NCI-H345 treated with DMSO at 0.1 percent for 48 hours (cell line): ENCODE data around the gene RNF4.
A peak's percentile ranks its signal among the peaks of the same experiment; 100 is the strongest.
"Not testable (repeated sequence)": the region's sequence is repeated elsewhere in the genome, so short reads cannot be mapped to it uniquely, and the experiment has no call there.

ENCODE experiments used
- DNase-seq: peaks from one replicate; lab custom pipeline; 2025; ENCODE audit not compliant: unreplicated experiment; lab: John Stamatoyannopoulos, UW

The RNF4 gene, protein sequence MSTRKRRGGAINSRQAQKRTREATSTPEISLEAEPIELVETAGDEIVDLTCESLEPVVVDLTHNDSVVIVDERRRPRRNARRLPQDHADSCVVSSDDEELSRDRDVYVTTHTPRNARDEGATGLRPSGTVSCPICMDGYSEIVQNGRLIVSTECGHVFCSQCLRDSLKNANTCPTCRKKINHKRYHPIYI

DNA sequence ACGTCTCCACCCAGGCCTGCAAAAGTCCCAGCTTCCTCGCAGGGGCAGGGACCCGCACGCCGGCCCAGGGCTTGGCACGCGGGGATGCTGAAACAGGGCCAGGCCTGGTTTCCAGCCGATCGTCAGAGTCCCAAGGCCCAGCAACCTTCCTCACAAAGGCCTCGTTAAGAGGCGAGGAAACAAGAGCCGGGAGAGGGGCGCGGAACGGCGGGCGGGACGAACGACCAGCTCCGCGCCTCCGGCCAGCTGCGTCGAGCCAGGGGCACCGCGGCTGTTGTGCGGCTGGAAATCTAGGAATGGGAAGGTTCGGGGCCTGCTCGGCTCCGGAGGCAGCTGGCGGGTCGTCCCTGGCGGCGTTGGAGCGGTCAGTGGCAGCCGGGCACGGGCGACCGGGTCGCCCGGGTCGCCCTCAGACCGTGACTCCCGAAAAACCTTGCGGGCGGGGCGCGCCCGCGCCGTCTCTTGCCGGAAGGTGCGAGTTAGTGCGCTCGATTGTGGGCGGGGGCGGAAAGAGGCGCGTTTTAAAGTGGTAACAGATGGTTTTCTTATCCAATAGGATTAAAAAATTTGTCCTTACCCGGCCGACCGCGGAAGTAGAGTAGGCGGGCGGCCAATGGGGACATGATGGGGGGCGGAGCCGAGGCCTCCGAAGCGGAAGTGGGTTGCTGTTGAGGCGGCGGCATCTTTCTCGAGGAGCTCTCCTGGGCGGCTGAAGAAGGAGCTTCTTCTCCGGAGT lies at the start of gene RNF4:
Gene RNF4 (plus strand): TSS at position 651 of the 736 bp plus-strand sequence. CDS start 21,388 bp downstream, outside the sequence.
- DNase-seq = peak; percentile 91

DNA sequence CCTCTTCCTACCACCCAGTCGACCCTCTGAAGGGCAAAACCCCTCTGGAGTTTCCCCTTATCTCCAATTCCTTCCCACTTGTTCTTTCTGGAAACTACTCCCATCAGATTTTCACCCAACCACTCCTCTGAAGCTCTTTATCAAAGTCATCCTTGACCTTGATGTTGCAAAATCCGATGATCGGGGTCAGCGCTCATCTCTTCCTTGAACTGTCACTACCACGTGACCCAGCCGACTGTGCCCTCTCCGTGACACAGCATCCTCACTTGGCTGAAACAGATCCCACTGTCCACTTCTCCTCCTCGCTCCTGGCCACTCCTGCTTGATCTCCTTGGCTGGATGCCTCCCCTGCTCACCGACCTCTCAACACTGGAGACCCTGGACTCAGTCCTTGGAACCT lies 49.1 kb upstream of the RNF4 start:
- DNase-seq = no peak

DNA sequence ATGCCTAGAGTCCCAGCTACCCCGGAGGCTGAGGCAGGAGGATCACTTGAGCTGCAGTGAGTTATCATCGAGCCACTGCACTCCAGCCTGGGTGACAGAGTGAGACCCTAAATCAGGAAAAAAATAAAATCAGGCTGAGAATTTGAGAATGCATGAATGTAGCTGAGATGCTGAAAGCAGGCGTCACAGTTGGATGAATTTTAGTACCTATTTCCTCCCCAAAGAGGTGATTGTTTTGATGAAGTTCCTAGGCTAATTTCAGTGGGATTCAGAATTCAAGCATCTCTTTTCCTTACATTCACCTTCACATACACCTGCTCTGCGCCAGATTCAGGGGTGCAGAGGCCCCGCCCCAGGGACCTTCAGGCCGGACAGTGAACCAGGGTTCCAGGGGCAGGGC lies 47.0 kb upstream of the RNF4 start:
- DNase-seq = no peak

DNA sequence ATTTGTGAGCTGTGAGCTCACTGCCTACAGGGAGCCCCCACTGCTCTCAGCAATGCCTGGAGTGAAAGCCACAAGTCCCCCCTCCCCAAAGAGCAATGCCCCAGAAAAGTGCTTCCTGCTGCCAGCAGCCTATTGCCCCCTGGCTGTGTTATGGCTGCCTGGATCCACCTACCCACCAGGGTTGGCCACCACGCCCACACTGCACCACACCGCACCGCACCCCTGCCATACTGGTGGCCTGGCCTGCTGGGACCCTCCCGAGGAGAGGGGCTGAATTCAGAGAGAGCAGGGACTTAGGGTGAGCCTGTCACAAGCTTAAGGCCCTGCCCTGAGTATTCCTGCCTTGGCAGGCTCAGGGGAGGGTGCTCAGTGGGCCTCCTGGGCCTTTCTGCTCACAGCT lies 45.8 kb upstream of the RNF4 start:
- DNase-seq = no peak

DNA sequence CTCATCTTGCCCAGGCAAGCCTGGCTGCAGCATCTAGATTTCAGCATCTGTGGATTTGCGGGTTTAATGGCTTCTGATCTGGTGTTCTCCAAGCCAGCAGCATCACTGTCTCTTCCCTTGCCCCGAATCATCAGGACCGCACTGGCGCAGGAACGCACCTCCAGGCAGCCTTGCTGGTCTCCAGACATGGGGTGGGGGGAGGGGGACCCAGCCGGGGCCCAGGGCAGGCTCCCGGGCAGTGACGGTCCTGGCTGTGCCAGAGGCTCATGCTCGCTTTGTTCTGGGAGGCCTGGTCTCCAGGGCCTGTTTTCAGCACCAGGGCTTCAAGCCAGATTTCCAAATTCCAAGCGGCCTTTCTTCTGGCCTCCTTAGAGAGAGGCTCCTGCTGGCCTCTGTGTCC lies 45.2 kb upstream of the RNF4 start:
- DNase-seq = no peak

DNA sequence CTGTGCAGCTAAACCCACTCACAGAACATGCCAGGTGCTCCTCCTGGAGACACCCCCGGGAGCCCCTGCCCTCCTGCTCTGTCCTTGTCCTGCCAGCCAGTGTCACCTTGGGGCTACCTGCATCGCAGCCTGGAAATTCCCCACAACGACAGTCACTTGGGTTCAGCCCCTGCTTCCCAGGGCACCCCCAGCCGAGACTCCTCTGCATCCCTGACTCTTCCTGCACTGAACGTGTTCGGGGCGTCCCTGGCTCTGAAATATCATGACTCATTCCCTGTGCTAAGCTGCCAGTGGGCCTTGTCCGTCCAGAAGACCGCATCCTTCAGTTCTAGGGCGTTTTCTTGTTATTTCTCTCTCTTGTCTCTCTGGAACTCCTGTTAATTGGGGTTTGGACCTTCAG lies 44.3 kb upstream of the RNF4 start:
- DNase-seq = no peak

DNA sequence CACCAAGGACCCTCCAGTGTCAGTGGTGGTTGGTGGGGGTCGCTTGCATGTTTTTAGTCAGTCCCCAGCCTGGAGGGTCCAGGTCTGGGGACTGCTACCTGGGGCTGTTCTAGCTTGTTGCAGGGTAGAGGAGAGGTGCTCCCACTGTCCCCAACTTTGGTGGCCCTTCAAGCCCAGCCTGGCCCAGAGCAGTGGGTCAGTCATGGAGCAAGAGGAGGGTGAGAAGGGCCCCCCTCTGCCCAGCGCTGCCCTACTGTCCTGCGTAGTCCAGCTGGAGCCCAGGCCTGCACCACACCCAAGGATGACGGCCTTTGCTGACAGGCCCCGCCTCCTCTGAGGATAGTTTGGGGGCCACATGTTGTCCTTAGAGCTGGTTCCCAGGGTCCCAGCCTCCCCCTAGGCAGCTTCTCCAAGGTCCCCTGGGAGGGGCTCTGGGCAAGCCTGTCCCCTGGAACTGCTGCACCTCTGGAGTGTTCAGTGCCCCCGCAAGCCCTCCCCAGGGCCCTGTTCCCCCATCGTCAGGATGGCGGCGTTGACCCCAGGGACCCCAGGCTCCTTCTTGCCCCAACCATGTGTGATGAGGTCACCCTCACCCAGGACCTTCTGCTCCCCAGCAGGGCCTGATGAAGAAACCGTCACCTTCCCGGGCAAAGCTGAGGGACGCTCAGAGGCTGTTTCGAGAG lies 43.4 kb upstream of the RNF4 start:
- no peak for DNase-seq

DNA sequence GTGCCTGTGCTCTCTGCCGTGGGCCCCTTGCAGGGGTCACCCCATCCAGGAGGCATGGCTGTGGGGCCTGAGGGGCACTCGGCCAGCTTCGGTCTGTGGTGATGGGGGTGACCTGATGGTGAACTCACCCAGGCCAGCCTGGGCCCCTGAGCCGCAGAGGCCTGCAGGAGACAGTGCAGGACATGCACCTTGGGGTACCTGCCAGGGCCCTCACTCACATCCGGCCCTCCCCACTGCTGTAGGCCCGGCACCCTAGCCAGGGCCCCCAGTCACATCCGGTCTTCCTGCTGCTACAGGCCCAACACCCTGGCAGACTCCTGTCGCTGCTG lies 42.9 kb upstream of the RNF4 start:
- no peak for DNase-seq

DNA sequence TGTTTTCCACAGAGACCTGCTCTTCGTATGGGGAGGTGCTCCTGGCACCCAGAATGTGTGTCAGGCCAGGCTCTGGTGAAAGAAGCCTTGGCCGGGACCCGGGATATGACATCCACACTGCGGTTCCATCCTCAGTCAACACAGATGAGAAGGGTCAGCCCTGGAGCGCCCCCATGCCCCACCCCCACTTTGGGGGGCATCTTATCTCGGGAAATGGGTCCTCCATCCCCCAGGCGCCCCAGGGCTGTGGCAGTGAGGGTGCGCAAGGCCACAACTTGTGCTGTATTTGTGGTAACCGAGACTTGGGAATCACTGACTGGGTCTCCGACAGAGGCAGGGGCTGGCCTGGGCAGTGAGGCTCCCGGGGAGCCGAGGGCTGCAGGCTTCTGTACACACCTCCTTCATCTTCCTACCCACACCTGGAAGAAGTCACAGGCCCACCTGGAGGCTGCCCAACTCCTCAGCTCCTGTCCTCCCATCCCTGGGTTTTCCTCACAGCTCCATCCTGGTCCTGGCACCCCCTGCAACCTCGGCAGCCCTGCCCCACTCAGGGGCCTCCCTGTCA lies 42.1 kb upstream of the RNF4 start:
- DNase-seq = no peak

DNA sequence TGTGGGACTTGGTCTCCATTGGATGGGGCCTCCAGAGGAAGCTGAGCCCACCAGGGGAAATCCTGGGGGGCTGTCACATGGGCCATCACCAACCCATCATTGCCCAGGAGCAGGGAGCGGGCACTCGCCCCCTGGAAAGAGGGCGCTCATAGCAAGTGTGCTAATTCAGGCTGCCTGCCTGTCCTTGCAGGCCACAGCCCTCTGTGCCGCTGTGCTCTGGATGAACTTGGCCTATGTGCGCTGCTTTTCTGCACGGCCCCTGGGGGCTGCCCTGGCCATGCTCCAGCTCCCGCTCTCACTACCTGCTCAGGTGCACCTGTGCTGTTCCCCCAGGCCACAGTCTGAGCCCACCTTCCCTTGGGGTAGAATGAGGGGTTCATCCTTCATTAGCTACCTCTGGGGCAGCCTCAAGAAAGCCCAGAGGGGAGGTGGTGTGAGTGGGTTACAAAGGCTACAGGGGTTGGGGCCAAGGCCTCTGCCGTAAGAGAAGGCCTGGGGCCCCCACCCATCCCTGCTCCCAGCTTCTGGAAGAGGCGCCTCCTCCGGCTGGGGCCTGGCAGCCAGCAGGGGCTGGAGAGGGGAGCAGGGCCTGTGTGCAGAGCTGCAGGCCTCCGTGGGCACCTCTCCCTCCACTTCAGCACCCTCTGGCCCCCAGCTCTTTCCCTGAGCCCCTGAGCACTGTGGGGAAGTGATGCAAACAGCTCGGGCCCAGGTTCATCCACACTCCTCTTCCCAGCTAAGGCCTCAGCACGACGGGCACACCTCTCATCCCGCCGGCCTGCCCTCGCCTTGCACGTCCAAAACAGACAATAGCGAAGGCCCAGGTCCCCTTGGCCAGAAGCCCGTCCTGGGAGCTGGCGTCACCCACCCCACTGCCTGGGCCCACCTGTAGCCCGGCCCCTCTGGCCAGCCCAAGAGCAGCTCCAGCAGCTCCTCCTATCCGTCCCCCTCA lies 41.2 kb upstream of the RNF4 start:
- DNase-seq = no peak

DNA sequence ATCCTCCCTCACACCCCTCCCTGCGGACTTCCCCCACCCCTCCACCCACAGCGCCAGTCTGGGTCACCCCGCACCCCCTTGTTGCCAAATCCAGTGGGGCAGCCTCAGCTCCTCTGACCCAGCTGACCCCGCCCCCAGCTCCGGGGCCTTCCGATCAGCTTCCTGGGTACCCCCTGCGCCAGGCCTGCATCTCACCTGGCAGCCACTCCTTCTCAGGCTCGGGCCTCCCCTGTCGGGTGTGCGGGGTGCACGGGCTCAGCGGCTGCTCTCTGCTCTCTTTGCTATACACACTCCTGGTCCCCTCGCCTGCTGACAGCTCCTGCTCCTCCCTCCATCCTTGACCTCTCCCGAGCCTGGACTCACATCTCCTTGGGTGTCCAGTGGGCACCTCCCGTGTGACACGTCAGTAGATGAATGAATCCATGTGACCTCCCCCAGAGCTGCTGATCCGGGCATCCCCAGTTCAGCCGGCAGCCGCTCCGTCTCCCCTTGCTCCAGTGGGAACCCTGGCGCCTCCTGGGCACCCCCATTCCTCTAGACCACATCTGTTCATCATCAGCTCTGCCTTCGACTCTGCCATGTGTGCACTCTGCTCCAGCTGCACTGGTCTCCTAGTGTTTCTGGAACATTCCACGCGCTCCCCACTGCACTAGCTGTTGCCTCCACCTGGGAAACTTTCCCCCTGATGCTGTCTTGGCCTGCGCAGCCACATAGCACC lies 40.3 kb upstream of the RNF4 start:
- no peak for DNase-seq

DNA sequence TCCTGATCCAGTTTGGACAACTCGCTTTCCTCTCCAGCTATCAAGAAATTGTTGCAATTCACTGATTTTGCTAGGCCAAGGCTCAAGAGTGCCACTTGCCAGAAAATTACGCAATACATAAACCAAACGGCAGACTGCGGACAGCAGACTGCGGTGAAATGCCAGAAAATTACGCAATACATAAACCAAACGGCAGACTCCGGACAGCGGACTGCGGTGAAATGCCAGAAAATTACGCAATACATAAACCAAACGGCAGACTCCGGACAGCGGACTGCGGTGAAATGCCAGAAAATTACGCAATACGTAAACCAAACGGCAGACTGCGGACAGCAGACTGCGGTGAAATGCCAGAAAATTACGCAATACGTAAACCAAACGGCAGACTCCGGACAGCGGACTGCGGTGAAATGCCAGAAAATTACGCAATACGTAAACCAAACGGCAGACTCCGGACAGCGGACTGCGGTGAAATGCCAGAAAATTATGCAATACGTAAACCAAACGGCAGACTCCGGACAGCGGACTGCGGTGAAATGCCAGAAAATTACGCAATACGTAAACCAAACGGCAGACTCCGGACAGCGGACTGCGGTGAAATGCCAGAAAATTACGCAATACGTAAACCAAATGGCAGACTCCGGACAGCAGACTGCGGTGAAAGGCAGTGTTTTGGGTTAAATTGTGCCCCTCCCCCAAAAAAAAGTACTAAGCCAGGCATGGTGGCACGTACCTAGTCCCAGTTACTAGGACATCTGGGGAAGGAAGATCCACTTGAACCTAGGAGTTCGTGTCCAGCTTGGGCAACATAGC lies 38.8 kb upstream of the RNF4 start:
- not testable (repeated sequence) for DNase-seq

DNA sequence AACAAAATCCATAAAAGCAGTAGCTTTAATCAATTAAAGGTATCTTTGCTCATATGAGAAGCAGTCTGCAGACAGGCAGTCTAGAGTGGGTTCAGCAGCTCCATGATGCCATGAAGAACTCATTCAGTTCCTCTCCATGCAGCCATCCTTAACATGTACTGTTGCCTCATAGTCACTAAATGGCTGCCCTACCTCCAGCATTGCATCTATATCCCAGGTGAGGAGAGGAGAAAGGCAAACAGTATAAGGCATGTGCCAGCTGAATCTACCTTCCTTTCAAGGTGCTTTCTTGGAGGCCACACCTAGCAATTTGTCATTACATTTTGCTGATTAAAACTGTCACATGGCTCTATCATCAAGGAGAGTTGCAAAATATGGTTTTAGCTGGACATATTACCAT lies 36.9 kb upstream of the RNF4 start:
- DNase-seq = no peak

DNA sequence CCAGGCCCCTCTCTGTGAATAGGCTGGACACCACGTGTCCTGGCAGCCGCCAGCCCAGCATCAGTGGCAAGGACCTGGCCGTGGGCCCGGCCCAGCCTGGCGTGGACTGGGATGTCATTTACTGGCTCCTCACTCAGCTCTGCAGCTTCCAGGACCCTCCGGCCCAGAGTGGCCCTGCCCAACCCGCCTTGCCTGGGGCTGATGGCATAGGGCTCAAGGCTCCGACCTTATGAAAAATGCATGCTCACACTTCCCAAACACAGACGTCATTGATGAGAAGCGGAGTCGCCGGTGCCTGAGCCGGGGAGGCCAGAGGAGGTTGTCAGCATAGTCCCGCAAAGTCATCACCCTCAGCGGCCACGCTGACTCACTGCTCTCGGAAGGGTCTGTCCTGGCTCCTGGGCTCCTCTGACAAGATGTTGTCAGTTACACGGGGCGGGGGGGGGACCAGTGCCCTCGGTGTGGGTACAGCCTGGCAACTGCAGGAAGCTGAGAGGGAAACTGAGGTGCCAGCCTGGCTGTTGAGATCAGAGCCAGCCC lies 35.8 kb upstream of the RNF4 start:
- DNase-seq = no peak

DNA sequence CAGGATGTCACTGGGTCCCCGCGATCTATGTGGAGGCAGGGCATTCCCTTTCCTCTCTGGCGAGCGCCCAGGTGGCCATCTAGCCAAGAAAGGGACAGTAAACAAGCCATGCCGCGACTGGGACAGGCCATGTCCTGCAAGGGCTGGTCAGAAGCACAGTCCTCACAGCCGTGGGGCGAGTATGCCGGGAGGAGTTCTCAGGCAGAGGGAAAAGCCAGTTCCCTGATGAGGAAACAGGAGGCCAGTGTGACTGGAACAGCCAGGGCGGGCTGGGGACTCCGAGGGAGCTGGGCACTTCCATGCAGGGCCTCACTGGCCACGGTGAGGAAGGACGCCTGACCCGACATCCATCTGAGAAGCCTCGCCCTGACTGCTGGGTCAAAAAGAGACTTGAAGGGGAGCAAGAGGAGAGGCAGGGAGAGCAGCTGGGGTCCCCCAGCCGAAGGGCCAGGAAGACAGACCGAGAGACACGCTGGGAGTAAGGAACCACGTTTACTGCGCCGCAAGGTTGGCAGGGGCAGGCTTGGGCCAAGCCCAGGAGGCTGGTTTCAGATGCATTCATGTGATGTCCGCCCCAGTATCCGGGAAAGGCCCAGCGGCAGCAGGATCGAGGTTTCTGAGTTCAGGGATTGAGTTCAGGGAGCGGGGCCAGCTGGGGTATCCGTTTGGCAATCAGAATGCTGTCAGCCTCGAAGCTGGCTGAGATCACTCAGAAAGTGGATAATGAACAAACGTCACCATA lies 35.1 kb upstream of the RNF4 start:
- no peak for DNase-seq

DNA sequence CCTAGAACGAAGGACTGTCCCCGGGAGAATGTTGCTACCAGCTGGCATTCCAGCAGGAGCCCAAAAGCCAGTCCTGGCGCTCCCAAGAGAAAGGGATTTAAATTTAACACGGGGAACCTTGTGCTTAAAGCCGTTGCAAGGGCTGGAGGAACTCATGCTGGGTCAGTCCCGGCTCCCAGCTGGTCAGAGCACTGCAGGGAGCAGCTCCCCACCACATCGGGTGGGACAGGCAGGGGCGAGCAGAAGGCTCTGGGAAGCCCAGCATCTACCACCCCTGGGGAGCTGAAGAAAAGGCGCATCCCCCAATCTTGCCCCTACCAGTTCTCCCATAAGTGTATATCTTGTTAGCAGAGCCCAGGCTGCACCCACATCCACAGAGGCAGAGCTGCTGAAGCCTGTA lies 34.5 kb upstream of the RNF4 start:
- DNase-seq = no peak

DNA sequence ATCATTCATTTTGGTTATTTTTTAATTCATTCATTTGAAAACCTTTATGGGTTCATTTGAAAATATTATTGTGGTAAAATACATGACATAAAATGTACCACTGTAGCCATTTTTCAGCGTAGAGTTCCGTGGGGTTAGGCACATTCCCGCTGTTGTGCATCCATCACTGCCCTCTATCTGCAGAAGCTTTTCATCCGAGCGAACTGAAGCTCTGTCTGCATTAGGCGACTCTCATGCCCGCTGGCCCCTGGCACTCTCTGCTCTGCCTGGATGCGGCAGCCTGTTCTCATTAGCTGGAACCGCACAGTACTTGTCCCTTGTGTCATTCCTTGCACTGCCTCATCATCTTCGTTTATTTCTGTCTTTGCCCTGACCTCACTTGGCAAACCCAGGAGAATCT lies 32.6 kb upstream of the RNF4 start:
- DNase-seq = no peak

DNA sequence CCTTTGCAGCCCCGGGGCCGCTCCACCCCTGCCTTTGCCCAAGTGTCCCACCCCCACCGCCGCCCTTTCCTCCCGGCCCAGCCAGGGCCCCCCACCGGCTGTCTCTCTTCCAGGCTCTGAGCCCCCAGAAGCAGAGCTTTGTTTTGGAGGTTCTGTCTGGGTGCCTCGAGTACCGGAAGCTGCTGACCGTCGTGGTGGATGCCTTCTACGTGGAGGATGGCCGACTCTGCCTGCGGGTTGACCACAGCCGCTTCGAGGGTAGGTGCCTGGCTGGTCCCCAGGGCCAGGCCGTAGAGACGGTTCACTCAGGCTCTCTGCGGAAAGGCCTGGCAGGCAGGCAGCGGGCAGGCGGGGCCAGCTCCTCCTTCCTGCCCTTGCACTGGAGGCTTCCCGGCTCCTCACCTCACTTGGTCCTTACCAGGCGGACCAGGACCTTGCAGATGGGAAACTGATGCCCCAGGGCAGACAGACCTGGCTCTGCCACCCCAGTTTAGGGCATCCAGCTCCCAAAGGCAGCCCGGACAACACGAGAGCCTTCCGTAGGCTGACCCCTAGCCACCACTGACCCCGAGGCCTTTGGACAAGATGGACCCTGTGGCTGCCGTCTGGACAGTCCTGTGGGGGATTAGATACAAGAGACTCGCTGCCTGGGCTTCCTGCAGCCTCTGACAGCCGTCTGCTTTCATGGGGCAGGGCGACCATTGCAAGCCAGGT lies 32.0 kb upstream of the RNF4 start:
- DNase-seq = no peak
